HS-27A (cell line): ENCODE data around the gene NCAM2.
"Not testable (repeated sequence)": the region's sequence is repeated elsewhere in the genome, so short reads cannot be mapped to it uniquely, and the experiment has no call there.

Experiments used
- DNase-seq: peaks from one replicate; pipeline ENCODE4 v3.0.0-alpha.2; 2012; ENCODE audit warnings: low read depth, missing footprints

The NCAM2 gene

GRCh38 chr21:21103692-21104091 is 105.5 kb downstream of the NCAM2 start:
- DNase-seq = no peak

- DNase-seq = no peak
Observed at GRCh38 chr21:21109736-21110135, 111.5 kb downstream of the NCAM2 start.

- DNase-seq = no peak
Observed at GRCh38 chr21:21111309-21111920, 113.2 kb downstream of the NCAM2 start.

- DNase-seq = no peak
Observed at GRCh38 chr21:21114461-21114860, 116.3 kb downstream of the NCAM2 start.

GRCh38 chr21:21119091-21119490 is 120.9 kb downstream of the NCAM2 start:
- DNase-seq = no peak

- DNase-seq = no peak
Observed at GRCh38 chr21:21122680-21123079, 124.5 kb downstream of the NCAM2 start.

- no peak for DNase-seq
Observed at GRCh38 chr21:21132390-21132789, 134.2 kb downstream of the NCAM2 start.

GRCh38 chr21:21137986-21138385 is 139.8 kb downstream of the NCAM2 start:
- peak; percentile 8 for DNase-seq

GRCh38 chr21:21146587-21147373 is 148.6 kb downstream of the NCAM2 start:
- no peak for DNase-seq

- no peak for DNase-seq
Observed at GRCh38 chr21:21147374-21147745, 149.2 kb downstream of the NCAM2 start.

- DNase-seq = no peak
Observed at GRCh38 chr21:21148009-21148408, 149.8 kb downstream of the NCAM2 start.

- DNase-seq = no peak
Observed at GRCh38 chr21:21148514-21148913, 150.3 kb downstream of the NCAM2 start.

GRCh38 chr21:21149445-21149844 is 151.2 kb downstream of the NCAM2 start:
- not testable (repeated sequence) for DNase-seq

GRCh38 chr21:21151231-21151630 is 153.0 kb downstream of the NCAM2 start:
- no peak for DNase-seq

- DNase-seq = no peak
Observed at GRCh38 chr21:21156397-21156796, 158.2 kb downstream of the NCAM2 start.

- no peak for DNase-seq
Observed at GRCh38 chr21:21156957-21157356, 158.7 kb downstream of the NCAM2 start.

- DNase-seq = no peak
Observed at GRCh38 chr21:21158376-21158918, 160.2 kb downstream of the NCAM2 start.

GRCh38 chr21:21159253-21159899 is 161.2 kb downstream of the NCAM2 start:
- DNase-seq = no peak

- no peak for DNase-seq
Observed at GRCh38 chr21:21162786-21163185, 164.6 kb downstream of the NCAM2 start.

GRCh38 chr21:21163904-21164303 is 165.7 kb downstream of the NCAM2 start:
- peak; percentile 54 for DNase-seq

- peak; percentile 81 for DNase-seq
Observed at GRCh38 chr21:21165063-21165645, 166.9 kb downstream of the NCAM2 start.

GRCh38 chr21:21174676-21175075 is 176.5 kb downstream of the NCAM2 start:
- no peak for DNase-seq
